GM12864 (cell line): ENCODE data around the gene MGLL.
A peak's percentile ranks its signal among the peaks of the same experiment; 100 is the strongest.

Source experiments
- DNase-seq: peaks from one replicate; pipeline ENCODE4 v3.0.0-alpha.2; 2011; ENCODE audit warnings: low read depth
- H3K4me3 ChIP-seq: 2 replicates; pipeline ENCODE4 v1.5.1; 2011; ENCODE audit warnings: mild to moderate bottlenecking, low read depth, low read length, control low read depth
- TF ChIP-seq, protein P1 (sequence below): IDR thresholded peaks from 2 replicates; pipeline ENCODE4 v1.5.1; 2011; ENCODE audit warnings: low read depth, mild to moderate bottlenecking, moderate library complexity, low read length, control low read depth, inconsistent platforms; ENCODE audit errors: missing control alignments

Gene MGLL

DNA sequence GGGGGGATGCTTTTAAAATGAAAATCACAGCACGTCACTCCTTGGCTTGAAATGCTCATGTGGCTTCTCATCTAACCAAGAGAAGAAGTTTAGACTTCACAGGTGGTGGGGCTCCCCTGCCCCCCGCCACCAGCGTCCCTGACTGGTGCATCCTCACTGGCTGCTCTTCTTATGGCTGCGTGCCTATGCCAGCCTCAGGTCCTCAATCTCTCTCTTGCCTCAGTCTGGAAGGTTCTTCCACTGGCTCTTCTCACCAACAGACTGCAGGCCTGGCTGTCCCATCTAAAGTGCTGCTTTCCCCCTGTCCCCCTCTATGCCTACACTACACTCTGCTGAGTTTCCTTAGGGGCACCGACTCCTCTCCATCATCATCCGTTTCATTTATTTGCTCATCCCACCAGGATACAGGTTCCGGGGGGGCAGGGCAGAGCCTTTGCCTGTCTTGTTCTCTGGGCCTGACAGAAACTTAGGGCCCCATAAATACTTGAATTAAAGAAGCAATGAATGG is 128.9 kb downstream of the MGLL start:
- H3K4me3 ChIP-seq, result no peak overlapping the region
- TF ChIP-seq, protein P1, sequence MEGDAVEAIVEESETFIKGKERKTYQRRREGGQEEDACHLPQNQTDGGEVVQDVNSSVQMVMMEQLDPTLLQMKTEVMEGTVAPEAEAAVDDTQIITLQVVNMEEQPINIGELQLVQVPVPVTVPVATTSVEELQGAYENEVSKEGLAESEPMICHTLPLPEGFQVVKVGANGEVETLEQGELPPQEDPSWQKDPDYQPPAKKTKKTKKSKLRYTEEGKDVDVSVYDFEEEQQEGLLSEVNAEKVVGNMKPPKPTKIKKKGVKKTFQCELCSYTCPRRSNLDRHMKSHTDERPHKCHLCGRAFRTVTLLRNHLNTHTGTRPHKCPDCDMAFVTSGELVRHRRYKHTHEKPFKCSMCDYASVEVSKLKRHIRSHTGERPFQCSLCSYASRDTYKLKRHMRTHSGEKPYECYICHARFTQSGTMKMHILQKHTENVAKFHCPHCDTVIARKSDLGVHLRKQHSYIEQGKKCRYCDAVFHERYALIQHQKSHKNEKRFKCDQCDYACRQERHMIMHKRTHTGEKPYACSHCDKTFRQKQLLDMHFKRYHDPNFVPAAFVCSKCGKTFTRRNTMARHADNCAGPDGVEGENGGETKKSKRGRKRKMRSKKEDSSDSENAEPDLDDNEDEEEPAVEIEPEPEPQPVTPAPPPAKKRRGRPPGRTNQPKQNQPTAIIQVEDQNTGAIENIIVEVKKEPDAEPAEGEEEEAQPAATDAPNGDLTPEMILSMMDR, result no peak
- DNase-seq, result no peak

DNA sequence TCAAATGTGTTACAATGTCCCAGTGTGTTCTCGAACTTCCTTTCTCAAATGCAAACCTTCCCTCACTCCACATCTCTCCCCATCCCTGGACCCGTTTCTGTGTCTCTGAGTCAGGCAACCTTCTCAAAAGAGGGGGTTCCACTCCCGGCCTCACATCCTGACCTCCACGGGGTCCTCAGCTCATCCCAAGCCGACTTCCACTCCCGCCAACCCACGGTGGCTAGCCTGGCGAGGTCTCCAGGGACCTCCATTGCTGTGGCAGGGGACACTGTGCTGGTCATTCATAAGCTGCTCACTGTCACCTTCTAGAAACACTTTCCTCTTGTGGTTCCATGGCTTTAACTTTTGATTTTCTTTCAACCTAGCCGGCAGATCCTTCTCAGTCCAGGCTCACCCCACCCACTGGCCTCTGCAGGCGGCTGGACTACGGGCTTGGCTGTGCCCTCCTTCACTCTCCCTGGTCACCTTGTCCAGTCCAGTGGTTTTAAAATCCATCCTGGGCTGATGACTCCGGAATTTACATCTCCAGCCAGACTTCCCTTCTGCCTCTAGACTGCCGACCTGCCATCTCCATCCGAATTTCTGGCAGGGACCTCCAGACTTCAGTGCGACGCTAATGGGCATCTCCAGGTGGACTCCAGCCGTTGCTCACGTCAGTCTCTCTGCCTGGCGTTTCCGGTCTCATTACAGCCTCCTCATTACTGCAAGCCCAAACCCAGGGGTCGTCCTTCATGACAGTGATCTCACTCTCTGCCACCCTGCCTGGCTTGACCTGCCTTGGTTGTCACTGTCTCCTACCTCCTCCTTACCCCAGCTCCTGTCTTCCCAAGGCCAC is 129.6 kb downstream of the MGLL start:
- no peak overlapping the region for H3K4me3 ChIP-seq
- no peak for DNase-seq
- TF ChIP-seq, protein P1, result no peak

GRCh38 chr3:127691974-127692373 is 130.3 kb downstream of the MGLL start:
- TF ChIP-seq, protein P1, result no peak
- no peak for DNase-seq
- H3K4me3 ChIP-seq, result no peak overlapping the region

- no peak overlapping the region for H3K4me3 ChIP-seq
- TF ChIP-seq, protein P1, result no peak
- DNase-seq, result no peak
Measured at GRCh38 chr3:127691489-127691888, 130.8 kb downstream of the MGLL start.

GRCh38 chr3:127690823-127691452 is 131.4 kb downstream of the MGLL start:
- TF ChIP-seq, protein P1, result peak; percentile 52
- no peak overlapping the region for H3K4me3 ChIP-seq
- DNase-seq, result no peak

GRCh38 chr3:127690106-127690505 is 132.2 kb downstream of the MGLL start:
- no peak overlapping the region for H3K4me3 ChIP-seq
- DNase-seq, result no peak
- TF ChIP-seq, protein P1, result no peak
